Daoy (cell line): ENCODE data around the gene HAPSTR1. TPM values are rescaled to one million over a fixed set of nuclear protein-coding genes. Genes with fewer than 3 reads are reported as not detected.
A peak's percentile ranks its signal among the peaks of the same experiment; 100 is the strongest.

ENCODE experiments used
- DNase-seq: peaks from one replicate; pipeline ENCODE4 v3.0.0-alpha.2; 2015; ENCODE audit warnings: low read depth
- total RNA-seq: library from RNA; depleted of rRNA; stranded (reverse); fragments of >200 nt; shearing (Covaris generic); gene quantifications from 2 replicates; pipeline ENCODE4 v1.2.3, GENCODE V29; 2014; rRNA removed

HAPSTR1 gene
- total RNA-seq, 1 experiment from 2014 or later = 29.1 TPM

- DNase-seq = no peak
Measured at GRCh38 chr16:9123401-9123800, 32.0 kb downstream of the HAPSTR1 start.

DNA sequence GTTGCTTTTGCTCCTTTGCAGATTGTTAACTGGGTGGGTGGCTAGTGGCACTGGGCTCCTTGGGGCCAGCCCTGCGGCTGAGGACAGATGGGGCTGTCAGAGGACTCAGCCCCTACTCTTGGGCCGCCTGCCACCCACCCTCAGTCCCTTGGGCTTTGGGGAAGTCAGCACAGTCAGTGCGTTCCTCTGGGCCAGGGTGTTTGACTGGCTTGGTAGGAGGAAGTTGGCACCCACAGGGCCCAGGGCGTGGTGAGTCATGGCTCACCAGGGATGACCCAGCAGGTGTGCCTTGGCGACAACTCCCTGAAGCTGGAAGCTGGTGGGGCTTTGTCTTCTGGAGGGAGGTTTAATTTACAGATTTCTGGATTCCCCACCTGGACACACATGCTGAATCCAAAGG, 32.4 kb downstream of the HAPSTR1 start:
- DNase-seq = peak; percentile 52

DNA sequence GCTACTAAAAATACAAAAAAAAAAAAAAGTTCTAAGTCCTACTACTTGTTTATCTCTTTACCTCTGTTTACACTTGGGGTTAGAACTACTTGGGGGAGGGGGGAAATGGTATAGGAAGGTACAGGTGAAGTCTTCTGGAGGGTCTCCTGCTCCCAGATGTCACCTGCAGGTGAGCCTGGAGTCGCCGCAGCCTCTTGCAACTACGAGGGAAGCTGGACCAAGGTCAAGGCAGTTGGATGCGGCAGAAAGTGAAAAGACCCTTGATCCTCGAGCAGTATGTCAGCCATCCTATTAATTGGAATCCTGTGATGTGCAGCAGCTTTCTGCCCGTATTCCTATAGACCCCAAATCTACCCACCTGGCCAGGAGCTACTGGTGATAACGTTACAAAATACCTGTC, 33.0 kb downstream of the HAPSTR1 start:
- no peak for DNase-seq

DNA sequence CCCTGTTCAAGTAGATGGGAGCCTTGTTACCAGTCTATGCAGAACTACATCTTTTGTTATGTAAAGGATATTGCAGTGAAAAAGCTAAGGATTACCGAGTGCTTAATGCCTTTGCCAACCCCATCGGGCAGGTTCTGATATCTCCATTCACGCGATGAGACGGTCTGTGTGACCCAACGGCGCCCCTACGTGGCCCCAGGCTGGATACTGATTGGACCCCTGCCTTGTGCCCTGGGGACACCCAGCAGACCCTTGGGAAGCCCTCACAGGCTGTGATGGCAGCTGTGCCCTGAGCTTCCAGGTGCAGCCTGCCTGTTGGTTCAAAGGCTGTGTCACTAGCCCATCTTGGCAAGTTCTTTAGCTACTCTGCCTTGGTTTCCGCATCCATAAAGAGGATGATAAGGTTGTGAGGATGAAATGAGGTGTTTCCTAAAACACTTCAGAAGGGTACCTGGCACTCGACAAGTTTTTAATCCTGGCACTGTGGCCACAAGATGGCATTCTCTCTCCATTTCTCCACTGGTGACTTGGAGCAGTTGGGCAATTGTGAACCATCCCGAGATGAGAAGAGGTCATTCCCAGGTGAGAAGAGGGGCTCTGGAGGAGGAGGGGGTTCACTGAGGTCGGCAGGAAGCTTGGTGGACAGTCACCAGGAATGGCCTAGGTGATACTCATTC, 33.6 kb downstream of the HAPSTR1 start:
- no peak for DNase-seq

- DNase-seq = no peak
Measured at GRCh38 chr16:9125658-9126505, 34.4 kb downstream of the HAPSTR1 start.

- no peak for DNase-seq
Measured at GRCh38 chr16:9126609-9127008, 35.2 kb downstream of the HAPSTR1 start.

DNA sequence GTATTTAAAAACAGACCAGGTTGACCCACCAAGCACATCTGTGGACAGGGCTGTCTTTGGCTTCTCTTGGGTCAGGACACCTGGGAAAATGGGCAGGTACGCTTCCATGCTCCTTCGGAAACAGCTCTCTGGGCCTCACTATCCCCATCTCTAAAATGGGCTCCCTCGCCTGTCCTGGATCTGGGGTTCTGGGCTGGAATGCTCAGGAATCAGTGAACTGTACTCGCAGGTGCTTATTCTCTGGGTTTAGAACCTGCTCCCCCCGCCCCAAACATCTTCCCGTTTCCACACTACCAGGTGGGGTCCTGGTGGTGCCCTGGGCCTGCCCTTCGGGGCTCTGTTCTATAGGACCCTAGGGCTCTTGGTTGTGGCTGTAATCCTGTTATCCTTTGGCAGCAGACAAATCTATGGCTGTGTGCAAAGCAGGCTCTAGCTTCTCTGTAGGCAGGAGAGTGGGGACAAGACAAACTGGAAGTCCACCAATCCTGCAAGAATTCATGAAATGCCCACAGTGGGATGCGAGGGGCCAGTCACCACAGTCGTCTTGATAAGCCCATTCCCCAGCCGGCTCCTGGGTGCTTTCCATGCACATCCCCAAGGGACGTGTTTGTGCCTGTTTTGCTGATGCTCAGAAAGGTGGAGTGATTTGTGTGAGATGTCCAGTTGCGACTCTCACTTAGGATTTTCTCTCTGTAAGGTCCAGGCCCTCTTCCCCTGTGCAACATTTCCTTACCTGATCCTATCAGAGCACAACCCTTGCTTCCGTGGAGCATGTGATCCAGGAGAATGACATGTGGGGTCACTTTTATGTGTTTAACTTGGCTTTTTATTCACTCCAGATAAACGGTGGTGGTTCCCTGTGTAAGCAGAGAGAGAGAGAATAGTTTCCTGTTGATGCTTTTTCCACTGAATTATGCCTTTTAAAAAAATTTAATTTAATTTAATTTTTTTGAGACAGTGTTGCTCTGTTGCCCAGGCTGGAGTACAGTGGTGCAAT, 37.2 kb downstream of the HAPSTR1 start:
- no peak for DNase-seq

DNA sequence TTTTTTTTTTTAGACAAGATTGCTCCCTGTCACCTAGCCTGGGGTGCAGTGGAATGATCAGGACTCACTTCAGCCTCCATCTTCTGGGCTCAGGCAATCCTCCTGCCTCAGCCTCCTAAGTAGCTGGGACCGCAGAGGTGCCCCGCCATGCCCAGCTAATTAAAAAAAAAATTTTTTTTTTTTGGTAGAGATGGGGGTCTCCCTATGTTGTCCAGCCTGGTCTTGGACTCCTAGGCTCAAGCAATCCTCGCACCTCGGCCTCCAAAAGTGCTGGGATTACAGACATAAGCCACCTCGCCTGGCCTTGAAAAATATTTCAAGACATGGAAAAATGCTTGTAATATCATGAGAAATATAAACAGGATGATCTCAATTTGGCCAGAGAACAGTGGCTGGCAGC, 42.9 kb downstream of the HAPSTR1 start:
- no peak for DNase-seq

DNA sequence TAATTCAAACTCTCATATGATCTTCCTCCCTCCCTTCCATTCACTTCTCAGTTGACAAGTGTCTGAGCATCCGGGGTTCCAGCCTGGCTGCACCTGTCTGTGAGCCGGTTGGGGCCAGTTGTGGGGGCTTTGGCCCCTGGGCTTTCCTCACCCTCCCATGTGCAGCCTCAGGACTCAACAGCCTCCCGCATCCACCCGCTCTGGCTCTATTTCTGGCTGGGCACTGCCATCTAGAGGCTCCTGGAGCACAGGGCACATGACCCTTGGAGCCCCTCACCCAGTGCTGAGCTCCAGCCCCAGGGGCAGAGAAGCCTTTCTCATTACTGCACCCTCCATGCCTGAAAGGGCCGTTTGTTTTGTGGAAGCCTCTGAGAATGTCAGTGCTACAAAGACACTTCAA, 43.3 kb downstream of the HAPSTR1 start:
- peak; percentile 53 for DNase-seq

DNA sequence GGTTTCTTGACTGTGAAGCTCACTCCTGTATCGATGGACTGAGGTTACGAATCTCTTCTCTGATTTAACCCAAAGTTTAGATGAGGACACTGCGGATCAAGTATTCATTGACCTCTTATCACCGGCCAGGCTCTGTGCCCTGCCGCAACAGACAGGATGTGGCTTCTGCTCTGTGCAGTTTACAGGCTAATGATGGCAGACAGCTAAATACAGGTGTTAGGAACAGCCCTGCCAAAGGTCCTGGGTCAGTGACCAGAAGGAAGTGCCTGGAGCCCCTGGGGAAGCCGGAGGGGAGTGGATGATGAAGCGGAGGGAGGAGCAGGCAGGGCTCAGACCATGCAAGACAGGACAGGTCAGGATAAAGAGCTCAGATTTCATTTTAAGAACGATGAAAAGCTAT, 44.4 kb downstream of the HAPSTR1 start:
- no peak for DNase-seq

- DNase-seq = no peak
Measured at GRCh38 chr16:9136596-9136995, 45.2 kb downstream of the HAPSTR1 start.

DNA sequence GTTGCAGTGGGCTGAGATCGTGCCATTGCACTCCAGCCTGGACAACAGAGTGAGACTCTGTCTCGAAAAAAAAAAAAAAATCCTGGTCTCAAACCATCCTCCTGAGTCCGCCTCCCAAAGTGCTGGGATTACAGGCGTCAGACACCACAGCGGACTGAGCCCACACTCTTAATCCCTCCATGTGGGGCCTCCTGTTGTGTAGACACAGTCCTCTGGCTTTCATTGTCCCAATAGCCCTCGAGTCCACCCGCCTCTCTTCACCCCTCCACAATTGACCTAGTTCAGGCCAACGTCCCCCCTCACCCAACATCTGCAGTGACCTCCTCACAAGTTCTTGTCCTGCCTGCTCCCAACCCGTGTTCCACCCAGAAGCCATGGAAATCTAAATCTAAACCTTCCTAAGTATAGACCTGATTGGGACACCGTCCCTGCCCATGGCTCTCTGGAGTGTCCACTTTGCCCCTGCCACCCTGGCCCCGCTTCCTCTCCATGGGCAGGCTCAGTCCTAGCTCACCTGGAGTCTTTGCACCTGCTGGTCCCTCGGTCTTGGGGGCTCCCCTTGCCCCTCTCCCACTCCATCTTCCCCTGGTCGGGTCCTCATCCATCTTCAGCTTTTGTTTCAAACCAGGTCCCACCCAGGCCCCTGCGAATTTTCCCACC, 46.7 kb downstream of the HAPSTR1 start:
- DNase-seq = no peak

DNA sequence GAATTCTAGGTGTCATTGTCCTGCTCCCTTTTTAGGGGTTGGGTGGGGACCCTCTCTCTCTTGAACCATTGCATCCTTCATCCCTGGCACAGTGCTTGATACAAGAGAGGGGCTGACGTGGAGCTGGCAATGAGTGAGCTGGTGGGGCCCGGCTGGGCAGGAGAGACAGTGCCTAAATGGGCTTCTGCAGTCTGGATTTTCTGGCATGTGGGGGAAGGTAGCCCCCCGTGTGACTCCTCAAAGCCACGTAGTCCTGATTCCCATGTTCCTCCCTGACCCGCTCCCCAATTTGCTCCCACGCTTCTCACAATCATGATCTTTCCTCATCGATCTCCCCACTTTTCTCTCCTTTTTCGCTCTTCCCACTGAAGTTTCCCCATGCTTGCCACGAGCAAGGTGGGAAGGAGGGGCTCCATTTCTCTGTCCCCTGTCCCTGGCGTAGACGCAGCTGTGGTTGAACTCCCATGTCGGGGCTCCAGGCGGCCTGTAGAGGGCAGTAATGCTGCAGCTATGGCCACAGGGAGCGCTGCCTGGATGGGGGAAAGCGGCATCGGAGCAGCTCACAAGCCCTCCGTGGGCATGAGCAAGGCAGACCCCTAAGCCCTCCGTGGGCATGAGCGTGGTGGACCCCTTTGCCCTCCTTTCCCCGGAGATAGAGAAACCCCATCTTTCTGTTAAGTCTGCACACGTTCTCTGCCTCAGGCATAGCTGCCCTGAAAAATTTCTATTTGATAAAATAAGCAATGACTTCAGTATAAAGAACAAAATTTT, 47.5 kb downstream of the HAPSTR1 start:
- DNase-seq = peak; percentile 69

GRCh38 chr16:9139965-9140364, 48.5 kb downstream of the HAPSTR1 start:
- peak; percentile 35 for DNase-seq

Other genes starting within 250 kb of the HAPSTR1 start
- gene CARHSP1, start 222.6 kb upstream of the HAPSTR1 start, total RNA-seq = 55.9 and 58.5 TPM in 2 replicates
- not detected in 2 replicates for gene LITAFD, start 209.3 kb upstream of the HAPSTR1 start, total RNA-seq
- 28.0 and 47.4 TPM in 2 replicates for gene USP7, start 127.7 kb upstream of the HAPSTR1 start, total RNA-seq